ENCODE measurements around the gene GRB10. TPM values are rescaled to one million over a fixed set of nuclear protein-coding genes. Genes with fewer than 3 reads are reported as not detected.

GRB10 gene
- total RNA-seq, 1 donor from 2014 or later = 58.6 TPM

GRCh38 chr7:50793120-50793946 lies 10.6 kb upstream of the GRB10 start:
- Histone ChIP-seq H3K4me1 (peaks cover 20% of the 10 kb centered on the region), H3K9me3 (no peaks in the 10 kb centered on the region), H3K27me3 (no peaks in the 10 kb centered on the region), H3K4me3 (peak overlapping the region; percentile 64), H3K27ac (peak overlapping the region; percentile 64), H3K36me3 (no peaks in the 10 kb centered on the region)
- ATAC-seq = peak; percentile 88
- no peak for TF ChIP-seq CTCF (IDR thresholded peaks at IDR 0.05)
- intact Hi-C loops (cut with DNase I) = no loop called here
- peak; percentile 87 for DNase-seq

GRCh38 chr7:50792342-50793119 lies 9.8 kb upstream of the GRB10 start:
- Histone ChIP-seq H3K4me1 (peaks cover 20% of the 10 kb centered on the region), H3K9me3 (no peaks in the 10 kb centered on the region), H3K27ac (peak overlapping the region; percentile 38), H3K27me3 (no peaks in the 10 kb centered on the region), H3K4me3 (peak overlapping the region; percentile 64), H3K36me3 (no peaks in the 10 kb centered on the region)
- peak; percentile 68 for DNase-seq
- ATAC-seq = peak; percentile 22
- intact Hi-C loops (cut with DNase I) = no loop called here
- no peak for TF ChIP-seq CTCF (IDR thresholded peaks at IDR 0.05)

GRCh38 chr7:50791938-50792341 lies 9.2 kb upstream of the GRB10 start:
- Histone ChIP-seq H3K4me1 (peaks cover 20% of the 10 kb centered on the region), H3K36me3 (no peaks in the 10 kb centered on the region), H3K4me3 (peak overlapping the region; percentile 64), H3K27me3 (no peaks in the 10 kb centered on the region), H3K27ac (peak overlapping the region; percentile 38), H3K9me3 (no peaks in the 10 kb centered on the region)
- no peak for TF ChIP-seq CTCF (IDR thresholded peaks at IDR 0.05)
- DNase-seq (no peak), ATAC-seq (no peak)
- intact Hi-C loops (cut with DNase I) = no loop called here

- H3K27me3 ChIP-seq = no peaks in the 10 kb centered on the region
- peaks cover 20% of the 10 kb centered on the region for H3K4me1 ChIP-seq
- no peak for TF ChIP-seq CTCF (IDR thresholded peaks at IDR 0.05)
- no peaks in the 10 kb centered on the region for H3K9me3 ChIP-seq
- H3K27ac ChIP-seq = peak overlapping the region; percentile 38
- no peak for DNase-seq
- no peaks in the 10 kb centered on the region for H3K36me3 ChIP-seq
- ATAC-seq = no peak
- peak overlapping the region; percentile 64 for H3K4me3 ChIP-seq
- intact Hi-C loops (cut with DNase I) = no loop called here
Observed at GRCh38 chr7:50791363-50791937, 8.8 kb upstream of the GRB10 start.

- H3K4me1 ChIP-seq = peaks cover 20% of the 10 kb centered on the region
- H3K27me3 ChIP-seq = no peaks in the 10 kb centered on the region
- H3K36me3 ChIP-seq = no peaks in the 10 kb centered on the region
- intact Hi-C loops (cut with DNase I) = no loop called here
- H3K4me3 ChIP-seq = peak overlapping the region; percentile 64
- no peaks in the 10 kb centered on the region for H3K9me3 ChIP-seq
- no peak for ATAC-seq
- DNase-seq = no peak
- TF ChIP-seq CTCF (IDR thresholded peaks at IDR 0.05) = no peak
- no peak overlapping the region for H3K27ac ChIP-seq
Observed at GRCh38 chr7:50790381-50790780, 7.7 kb upstream of the GRB10 start.

Measured in upper lobe of right lung (tissue), 1 donor.